KBM-7 (cell line): ENCODE results near the gene ABCF3.

Experiments used
- DNase-seq: peaks from one replicate; pipeline ENCODE4 v3.0.0-alpha.2; 2015
- in situ Hi-C: fragments of 300-500 bp; cut with MboI; formaldehyde crosslinking; loops from 2 replicates; pipeline ENCODE4 v1.14.3; 2020; ENCODE audit warnings: low sequenced_read_pairs, low pct_unique_long_range_greater_than_20kb, mixed read lengths

The ABCF3 gene

GRCh38 chr3:184180165-184180564 lies 5.8 kb upstream of the ABCF3 start:
- in situ Hi-C loops = no loop called here
- no peak for DNase-seq

GRCh38 chr3:184181596-184181995 lies 4.4 kb upstream of the ABCF3 start:
- DNase-seq = no peak
- in situ Hi-C loops = no loop called here

- in situ Hi-C loops = no loop called here
- DNase-seq = no peak
These were observed 2.3 kb upstream of the ABCF3 start for GRCh38 chr3:184183679-184184078.

GRCh38 chr3:184184546-184185230 lies 1.3 kb upstream of the ABCF3 start:
- no peak for DNase-seq
- in situ Hi-C loops = no loop called here

- in situ Hi-C loops = no loop called here
- DNase-seq = peak; percentile 99
These were observed 377 bp upstream of the ABCF3 start for GRCh38 chr3:184185461-184186183.

GRCh38 chr3:184186902-184187207 lies 856 bp downstream of the ABCF3 start:
- in situ Hi-C loops = no loop called here
- DNase-seq = no peak

- in situ Hi-C loops = no loop called here
- DNase-seq = no peak
These were observed 2.1 kb downstream of the ABCF3 start for GRCh38 chr3:184188080-184188479.

GRCh38 chr3:184189421-184189820 lies 3.4 kb downstream of the ABCF3 start:
- in situ Hi-C loops = no loop called here

GRCh38 chr3:184192889-184193288 lies 6.9 kb downstream of the ABCF3 start:
- no peak for DNase-seq
- in situ Hi-C loops = no loop called here

More at GRCh38 chr3:184189421-184189820, 3.4 kb downstream of the ABCF3 start:
- no peak for DNase-seq

- in situ Hi-C loops = no loop called here
- no peak for DNase-seq
These were observed 8.1 kb downstream of the ABCF3 start for GRCh38 chr3:184193991-184194539.

- in situ Hi-C loops = no loop called here
- no peak for DNase-seq
These were observed 10.5 kb downstream of the ABCF3 start for GRCh38 chr3:184196536-184196935.

- in situ Hi-C loops = no loop called here
- DNase-seq = no peak
These were observed 12.5 kb downstream of the ABCF3 start for GRCh38 chr3:184198509-184198908.

GRCh38 chr3:184200825-184201224 lies 14.8 kb downstream of the ABCF3 start:
- in situ Hi-C loops = no loop called here
- DNase-seq = no peak

GRCh38 chr3:184203526-184203925 lies 17.5 kb downstream of the ABCF3 start:
- in situ Hi-C loops = no loop called here
- DNase-seq = no peak

GRCh38 chr3:184209146-184209923 lies 23.3 kb downstream of the ABCF3 start:
- in situ Hi-C loops = no loop called here
- DNase-seq = no peak

GRCh38 chr3:184211297-184211696 lies 25.3 kb downstream of the ABCF3 start:
- no peak for DNase-seq
- in situ Hi-C loops = no loop called here

GRCh38 chr3:184211718-184212117 lies 25.7 kb downstream of the ABCF3 start:
- in situ Hi-C loops = no loop called here

GRCh38 chr3:184218814-184219213 lies 32.8 kb downstream of the ABCF3 start:
- in situ Hi-C loops = no loop called here
- DNase-seq = no peak

More at GRCh38 chr3:184211718-184212117, 25.7 kb downstream of the ABCF3 start:
- DNase-seq = no peak

- in situ Hi-C loops = no loop called here
- DNase-seq = no peak
These were observed 36.5 kb downstream of the ABCF3 start for GRCh38 chr3:184222521-184222920.

- in situ Hi-C loops = no loop called here
- no peak for DNase-seq
These were observed 37.9 kb downstream of the ABCF3 start for GRCh38 chr3:184223946-184224345.
